Ishikawa (cell line): ENCODE data around the gene ACTR1A.

Experiments used
- CREB1 ChIP-seq: IDR thresholded peaks from 2 replicates; pipeline ENCODE4 v1.6.1; 2012; ENCODE audit warnings: low read depth
- EGR1 ChIP-seq: IDR thresholded peaks from 2 replicates; pipeline ENCODE4 v1.6.1; 2012
- EP300 ChIP-seq: IDR thresholded peaks from 2 replicates; pipeline ENCODE4 v1.6.1; 2012; ENCODE audit warnings: borderline replicate concordance
- MAX ChIP-seq: IDR thresholded peaks from 2 replicates; pipeline ENCODE4 v1.6.1; 2012
- NFIC ChIP-seq: IDR thresholded peaks from 2 replicates; pipeline ENCODE4 v1.6.1; 2012
- RAD21 ChIP-seq: IDR thresholded peaks from 2 replicates; pipeline ENCODE4 v1.6.1; 2012; ENCODE audit warnings: low read depth
- TAF1 ChIP-seq: IDR thresholded peaks from 2 replicates; pipeline ENCODE4 v1.6.1; 2012; ENCODE audit warnings: low read depth, mild to moderate bottlenecking
- TEAD4 ChIP-seq: IDR thresholded peaks from 2 replicates; pipeline ENCODE4 v1.6.1; 2012

ACTR1A gene

GRCh38 chr10:102429468-102429867, 73.0 kb downstream of the ACTR1A start:
- TF ChIP-seq EP300 (no peak), NFIC (no peak), RAD21 (no peak), MAX (no peak), EGR1 (no peak), CREB1 (no peak), TEAD4 (no peak), TAF1 (no peak)
